ENCODE measurements around the gene OR51D1.

Gene OR51D1

GRCh38 chr11:4654635-4655369, 17.5 kb downstream of the OR51D1 start:
- Mint-ChIP-seq H3K36me3 (ENCODE audit: low read depth) (no peaks in the 10 kb centered on the region), H3K4me1 (no peaks in the 10 kb centered on the region), H3K9me3 (no peaks in the 10 kb centered on the region), H3K27me3 (ENCODE audit: low read depth) (no peaks in the 10 kb centered on the region), H3K4me3 (no peak overlapping the region), H3K27ac (peak overlapping the region in 1 of 3 experiments; percentile 4)
- TF ChIP-seq CTCF (IDR thresholded peaks at IDR 0.05; ENCODE audit: unreplicated experiment in 3 of 3) = no peak

- no peak for TF ChIP-seq CTCF (IDR thresholded peaks at IDR 0.05; ENCODE audit: unreplicated experiment in 3 of 3)
- H3K4me1 Mint-ChIP-seq = no peaks in the 10 kb centered on the region
- no peaks in the 10 kb centered on the region for H3K36me3 Mint-ChIP-seq (ENCODE audit: low read depth)
- peaks cover 5% of the 10 kb centered on the region for H3K27me3 Mint-ChIP-seq (ENCODE audit: low read depth)
- no peak overlapping the region for H3K4me3 Mint-ChIP-seq
- no peaks in the 10 kb centered on the region for H3K9me3 Mint-ChIP-seq
- H3K27ac Mint-ChIP-seq = peak overlapping the region; percentile 51 to 94 (median 82)
Observed at GRCh38 chr11:4658629-4659445, 21.6 kb downstream of the OR51D1 start.

DNA sequence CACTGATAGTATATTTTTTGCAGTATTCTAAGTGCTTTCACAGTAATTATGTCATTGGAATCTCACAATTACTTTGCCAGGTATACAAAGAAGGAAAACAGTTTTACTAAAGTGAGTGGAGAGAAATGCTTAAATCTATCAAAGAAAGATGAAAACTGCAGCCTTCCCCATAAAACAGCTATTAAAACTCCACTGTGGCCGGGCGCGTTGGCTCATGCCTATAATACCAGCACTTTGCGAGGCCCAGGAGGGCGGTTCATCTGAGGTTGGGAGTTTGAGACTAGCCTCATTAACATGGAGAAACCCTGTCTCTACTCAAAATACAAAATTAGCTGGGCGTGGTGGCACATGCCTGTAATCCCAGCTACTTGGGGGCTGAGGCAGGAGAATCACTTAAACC, 25.6 kb downstream of the OR51D1 start:
- no peaks in the 10 kb centered on the region for H3K36me3 Mint-ChIP-seq (ENCODE audit: low read depth)
- H3K9me3 Mint-ChIP-seq = no peaks in the 10 kb centered on the region
- H3K27ac Mint-ChIP-seq = no peak overlapping the region
- H3K27me3 Mint-ChIP-seq (ENCODE audit: low read depth) = peaks cover 5% of the 10 kb centered on the region
- no peak overlapping the region for H3K4me3 Mint-ChIP-seq
- H3K4me1 Mint-ChIP-seq = peaks cover 6% of the 10 kb centered on the region
- no peak for TF ChIP-seq CTCF (IDR thresholded peaks at IDR 0.05; ENCODE audit: unreplicated experiment in 3 of 3)

- H3K9me3 Mint-ChIP-seq = no peaks in the 10 kb centered on the region
- H3K27me3 Mint-ChIP-seq (ENCODE audit: low read depth) = peaks cover 5% of the 10 kb centered on the region
- H3K27ac Mint-ChIP-seq = peak overlapping the region in 1 of 3 experiments; percentile 64
- H3K4me3 Mint-ChIP-seq = no peak overlapping the region
- H3K4me1 Mint-ChIP-seq = peaks cover 6% of the 10 kb centered on the region
- no peak for TF ChIP-seq CTCF (IDR thresholded peaks at IDR 0.05; ENCODE audit: unreplicated experiment in 3 of 3)
- no peaks in the 10 kb centered on the region for H3K36me3 Mint-ChIP-seq (ENCODE audit: low read depth)
Observed at GRCh38 chr11:4664183-4664582, 26.9 kb downstream of the OR51D1 start.

DNA sequence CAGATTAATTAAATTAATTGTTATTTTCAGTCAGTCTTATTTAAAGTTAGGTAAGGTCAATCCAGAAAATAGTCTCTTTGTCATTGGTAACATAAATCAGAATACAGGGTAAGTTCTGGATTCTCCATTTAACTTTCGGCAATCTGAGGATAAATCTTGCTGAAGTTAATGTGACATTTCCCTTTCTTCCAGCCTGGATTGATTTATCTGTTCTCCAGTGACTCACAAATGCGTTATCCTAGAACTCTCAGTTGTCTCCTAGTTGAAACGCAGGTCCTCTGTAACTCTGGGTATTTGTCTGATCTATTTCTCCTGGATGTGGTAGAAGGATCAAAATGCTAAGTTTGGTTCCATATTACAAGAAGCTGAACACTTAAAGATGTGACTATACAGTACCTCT, 27.5 kb downstream of the OR51D1 start:
- Mint-ChIP-seq H3K9me3 (no peaks in the 10 kb centered on the region), H3K27me3 (ENCODE audit: low read depth) (peaks cover 5% of the 10 kb centered on the region), H3K4me3 (no peak overlapping the region), H3K4me1 (peaks cover 6% of the 10 kb centered on the region), H3K27ac (peak overlapping the region in 1 of 3 experiments; percentile 10), H3K36me3 (ENCODE audit: low read depth) (no peaks in the 10 kb centered on the region)
- no peak for TF ChIP-seq CTCF (IDR thresholded peaks at IDR 0.05; ENCODE audit: unreplicated experiment in 3 of 3)

Data from nephron (organoid).